Measurements from ENCODE around the gene PHLDB3.
"Not testable (repeated sequence)": the region's sequence is repeated elsewhere in the genome, so short reads cannot be mapped to it uniquely, and the experiment has no call there.

PHLDB3 gene

GRCh38 chr19:43504426-43505185 is at the start of gene PHLDB3:
Gene PHLDB3, minus strand, starts transcription at chr19:43504746. Its CDS starts 628 bp downstream, at chr19:43504118.
- no peaks in the 10 kb centered on the region for H3K27me3 ChIP-seq (ENCODE audit: control insufficient read depth in 1 of 2, insufficient read depth in 2 of 2, low read length in 2 of 2)
- peak within 1 kb of the TSS; percentile 88 to 93 for H3K9ac ChIP-seq (ENCODE audit: low read depth in 1 of 2, low read length in 2 of 2)
- peak within 1 kb of the TSS; percentile 78 for H3K27ac ChIP-seq (ENCODE audit: low read depth, low read length)
- H3K9me3 ChIP-seq (ENCODE audit: control insufficient read depth in 1 of 2, low read length in 2 of 2), result no peaks in the 10 kb centered on the region
- H3K4me3 ChIP-seq (ENCODE audit: low read depth in 1 of 2, low read length in 2 of 2), result peak within 1 kb of the TSS; percentile 90
- peaks cover 5 to 20% of the 10 kb centered on the region in 2 donors for H3K36me3 ChIP-seq (ENCODE audit: control insufficient read depth in 1 of 2, insufficient read depth in 2 of 2, low read length in 2 of 2)
- peaks cover 14 to 18% of the 10 kb centered on the region in 2 donors for H3K4me1 ChIP-seq (ENCODE audit: control insufficient read depth in 1 of 2, insufficient read depth in 2 of 2, low read length in 2 of 2)

DNA sequence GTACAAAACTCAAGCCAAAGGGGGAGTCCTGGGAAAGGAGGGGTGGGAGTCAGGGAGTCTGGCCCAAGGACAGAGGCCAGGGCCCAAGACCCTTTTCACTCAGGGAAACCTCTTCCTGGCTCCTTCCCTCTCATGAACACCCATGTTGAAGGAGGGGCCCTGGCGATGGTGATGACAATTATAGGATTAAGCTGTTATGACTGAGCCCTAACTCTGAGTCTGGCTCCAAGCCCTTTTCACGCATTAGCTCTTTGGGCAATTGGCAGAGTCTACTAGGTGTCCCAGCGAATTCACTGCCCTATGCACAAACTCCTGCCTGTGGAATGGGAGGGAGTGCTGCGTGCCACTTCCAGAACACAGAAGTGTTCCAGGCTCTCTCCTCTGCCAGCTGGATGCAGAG is 49.1 kb upstream of the PHLDB3 start:
- Histone ChIP-seq H3K36me3 (ENCODE audit: control insufficient read depth in 1 of 2, insufficient read depth in 2 of 2, low read length in 2 of 2) (peaks cover 10 to 44% of the 10 kb centered on the region in 2 donors), H3K27ac (ENCODE audit: low read depth, low read length) (no peak overlapping the region), H3K9ac (ENCODE audit: low read depth in 1 of 2, low read length in 2 of 2) (no peak overlapping the region), H3K4me1 (ENCODE audit: control insufficient read depth in 1 of 2, insufficient read depth in 2 of 2, low read length in 2 of 2) (no peaks in the 10 kb centered on the region), H3K27me3 (ENCODE audit: control insufficient read depth in 1 of 2, insufficient read depth in 2 of 2, low read length in 2 of 2) (no peaks in the 10 kb centered on the region), H3K9me3 (ENCODE audit: control insufficient read depth in 1 of 2, low read length in 2 of 2) (no peaks in the 10 kb centered on the region), H3K4me3 (ENCODE audit: low read depth in 1 of 2, low read length in 2 of 2) (no peak overlapping the region)

- no peak overlapping the region for H3K27ac ChIP-seq (ENCODE audit: low read depth, low read length)
- no peak overlapping the region for H3K4me3 ChIP-seq (ENCODE audit: low read depth in 1 of 2, low read length in 2 of 2)
- no peaks in the 10 kb centered on the region for H3K27me3 ChIP-seq (ENCODE audit: control insufficient read depth in 1 of 2, insufficient read depth in 2 of 2, low read length in 2 of 2)
- no peaks in the 10 kb centered on the region for H3K4me1 ChIP-seq (ENCODE audit: control insufficient read depth in 1 of 2, insufficient read depth in 2 of 2, low read length in 2 of 2)
- peaks cover 10 to 41% of the 10 kb centered on the region in 2 donors for H3K36me3 ChIP-seq (ENCODE audit: control insufficient read depth in 1 of 2, insufficient read depth in 2 of 2, low read length in 2 of 2)
- H3K9ac ChIP-seq (ENCODE audit: low read depth in 1 of 2, low read length in 2 of 2), result no peak overlapping the region
- no peaks in the 10 kb centered on the region for H3K9me3 ChIP-seq (ENCODE audit: control insufficient read depth in 1 of 2, low read length in 2 of 2)
These were observed 48.1 kb upstream of the PHLDB3 start for GRCh38 chr19:43552616-43553015.

GRCh38 chr19:43552198-43552450 is 47.6 kb upstream of the PHLDB3 start:
- H3K9me3 ChIP-seq (ENCODE audit: control insufficient read depth in 1 of 2, low read length in 2 of 2), result no peaks in the 10 kb centered on the region
- H3K4me1 ChIP-seq (ENCODE audit: control insufficient read depth in 1 of 2, insufficient read depth in 2 of 2, low read length in 2 of 2), result no peaks in the 10 kb centered on the region
- peaks cover 10 to 41% of the 10 kb centered on the region in 2 donors for H3K36me3 ChIP-seq (ENCODE audit: control insufficient read depth in 1 of 2, insufficient read depth in 2 of 2, low read length in 2 of 2)
- H3K27ac ChIP-seq (ENCODE audit: low read depth, low read length), result no peak overlapping the region
- H3K9ac ChIP-seq (ENCODE audit: low read depth in 1 of 2, low read length in 2 of 2), result no peak overlapping the region
- no peak overlapping the region for H3K4me3 ChIP-seq (ENCODE audit: low read depth in 1 of 2, low read length in 2 of 2)
- no peaks in the 10 kb centered on the region for H3K27me3 ChIP-seq (ENCODE audit: control insufficient read depth in 1 of 2, insufficient read depth in 2 of 2, low read length in 2 of 2)

DNA sequence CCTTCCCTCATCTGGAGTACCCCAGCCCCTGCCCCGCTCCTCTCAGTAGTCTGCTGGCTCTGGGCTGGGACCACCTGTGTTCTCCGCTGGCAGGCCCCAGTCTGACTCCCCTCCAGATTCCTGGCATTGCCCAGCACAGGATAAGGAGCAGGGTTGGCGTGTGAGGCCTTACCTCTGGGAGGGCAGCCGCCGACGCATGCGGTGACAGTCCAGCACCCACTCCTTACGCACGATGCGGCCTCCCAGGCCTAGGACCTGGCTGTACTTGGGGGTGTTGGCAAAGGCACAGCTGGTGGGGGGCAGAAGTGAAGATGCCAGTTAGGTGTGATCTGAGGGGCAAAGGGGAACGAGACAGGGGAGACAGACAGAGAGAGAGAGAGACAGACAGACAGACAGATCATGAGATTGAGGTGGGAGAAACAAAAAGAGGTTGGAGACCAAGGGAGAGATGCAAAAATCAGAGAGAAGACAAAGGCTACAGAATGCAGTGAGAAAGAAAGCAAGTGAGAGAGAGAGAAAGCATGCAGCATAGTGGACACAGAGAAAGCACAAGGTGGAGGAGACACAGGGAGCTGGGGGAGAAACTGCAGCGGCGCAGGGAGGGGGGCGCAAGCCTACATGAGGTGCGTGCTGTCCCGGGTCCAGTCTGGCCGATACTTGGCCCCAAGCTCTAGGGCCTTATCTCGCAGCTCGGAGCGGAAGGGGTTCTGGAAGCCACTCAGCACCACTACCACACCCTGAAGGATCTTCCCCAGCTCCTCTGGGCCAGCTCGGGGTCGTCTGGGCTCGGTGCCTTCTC is 47.1 kb upstream of the PHLDB3 start:
- Histone ChIP-seq H3K36me3 (ENCODE audit: control insufficient read depth in 1 of 2, insufficient read depth in 2 of 2, low read length in 2 of 2) (peaks cover 10 to 41% of the 10 kb centered on the region in 2 donors), H3K9me3 (ENCODE audit: control insufficient read depth in 1 of 2, low read length in 2 of 2) (no peaks in the 10 kb centered on the region), H3K27me3 (ENCODE audit: control insufficient read depth in 1 of 2, insufficient read depth in 2 of 2, low read length in 2 of 2) (no peaks in the 10 kb centered on the region), H3K4me1 (ENCODE audit: control insufficient read depth in 1 of 2, insufficient read depth in 2 of 2, low read length in 2 of 2) (no peaks in the 10 kb centered on the region), H3K4me3 (ENCODE audit: low read depth in 1 of 2, low read length in 2 of 2) (no peak overlapping the region), H3K9ac (ENCODE audit: low read depth in 1 of 2, low read length in 2 of 2) (no peak overlapping the region), H3K27ac (ENCODE audit: low read depth, low read length) (no peak overlapping the region)

GRCh38 chr19:43548706-43549105 is 44.2 kb upstream of the PHLDB3 start:
- no peak overlapping the region for H3K9ac ChIP-seq (ENCODE audit: low read depth in 1 of 2, low read length in 2 of 2)
- H3K27ac ChIP-seq (ENCODE audit: low read depth, low read length), result no peak overlapping the region
- no peaks in the 10 kb centered on the region for H3K9me3 ChIP-seq (ENCODE audit: control insufficient read depth in 1 of 2, low read length in 2 of 2)
- H3K36me3 ChIP-seq (ENCODE audit: control insufficient read depth in 1 of 2, insufficient read depth in 2 of 2, low read length in 2 of 2), result peaks cover 22 to 45% of the 10 kb centered on the region in 2 donors
- H3K4me1 ChIP-seq (ENCODE audit: control insufficient read depth in 1 of 2, insufficient read depth in 2 of 2, low read length in 2 of 2), result no peaks in the 10 kb centered on the region
- no peak overlapping the region for H3K4me3 ChIP-seq (ENCODE audit: low read depth in 1 of 2, low read length in 2 of 2)
- no peaks in the 10 kb centered on the region for H3K27me3 ChIP-seq (ENCODE audit: control insufficient read depth in 1 of 2, insufficient read depth in 2 of 2, low read length in 2 of 2)

DNA sequence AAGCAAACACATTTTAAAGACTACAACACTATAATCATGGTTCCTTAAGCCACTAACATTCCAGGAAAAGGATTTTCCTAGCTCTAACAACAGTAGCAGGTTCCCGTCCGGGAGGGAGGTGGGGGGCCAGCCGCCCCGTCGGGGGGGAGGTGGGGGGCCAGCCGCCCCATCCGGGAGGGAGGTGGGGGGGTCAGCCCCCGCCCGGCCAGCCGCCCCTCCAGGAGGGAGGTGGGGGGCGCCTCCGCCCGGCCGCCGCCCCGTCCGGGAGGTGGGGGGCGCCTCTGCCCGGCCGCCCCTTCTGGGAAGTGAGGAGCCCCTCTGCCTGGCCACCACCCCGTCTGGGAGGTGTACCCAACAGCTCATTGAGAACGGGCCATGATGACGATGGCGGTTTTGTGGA is 43.4 kb upstream of the PHLDB3 start:
- not testable (repeated sequence) for H3K9me3 ChIP-seq (ENCODE audit: control insufficient read depth in 1 of 2, low read length in 2 of 2); H3K27me3 ChIP-seq (ENCODE audit: control insufficient read depth in 1 of 2, insufficient read depth in 2 of 2, low read length in 2 of 2); H3K4me1 ChIP-seq (ENCODE audit: control insufficient read depth in 1 of 2, insufficient read depth in 2 of 2, low read length in 2 of 2); H3K27ac ChIP-seq (ENCODE audit: low read depth, low read length); H3K4me3 ChIP-seq (ENCODE audit: low read depth in 1 of 2, low read length in 2 of 2); H3K9ac ChIP-seq (ENCODE audit: low read depth in 1 of 2, low read length in 2 of 2)
- peaks cover 23 to 45% of the 10 kb centered on the region in 2 donors for H3K36me3 ChIP-seq (ENCODE audit: control insufficient read depth in 1 of 2, insufficient read depth in 2 of 2, low read length in 2 of 2)

DNA sequence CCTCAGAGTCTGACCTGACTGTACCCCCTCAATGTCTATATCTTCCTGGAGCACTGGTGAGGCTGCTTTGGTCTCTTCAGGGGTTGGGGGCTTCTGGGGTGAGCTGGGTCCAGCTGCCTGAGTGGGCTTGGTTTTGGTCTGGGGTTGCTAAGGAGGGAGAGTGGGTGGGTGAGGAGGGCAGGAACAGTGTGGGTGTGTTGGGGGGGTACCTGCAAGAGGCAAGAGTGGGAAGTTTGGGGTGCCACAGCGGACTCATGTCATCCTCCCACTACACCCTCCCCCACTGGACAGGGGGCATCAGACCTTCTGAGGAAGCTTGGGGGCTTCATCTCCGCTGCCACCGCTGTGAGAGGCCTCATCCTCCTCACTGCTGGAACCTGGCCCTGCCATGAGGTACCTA is 42.0 kb upstream of the PHLDB3 start:
- Histone ChIP-seq H3K4me1 (ENCODE audit: control insufficient read depth in 1 of 2, insufficient read depth in 2 of 2, low read length in 2 of 2) (no peaks in the 10 kb centered on the region), H3K9ac (ENCODE audit: low read depth in 1 of 2, low read length in 2 of 2) (no peak overlapping the region), H3K27me3 (ENCODE audit: control insufficient read depth in 1 of 2, insufficient read depth in 2 of 2, low read length in 2 of 2) (no peaks in the 10 kb centered on the region), H3K36me3 (ENCODE audit: control insufficient read depth in 1 of 2, insufficient read depth in 2 of 2, low read length in 2 of 2) (peaks cover 19 to 43% of the 10 kb centered on the region in 2 donors), H3K27ac (ENCODE audit: low read depth, low read length) (no peak overlapping the region), H3K4me3 (ENCODE audit: low read depth in 1 of 2, low read length in 2 of 2) (no peak overlapping the region), H3K9me3 (ENCODE audit: control insufficient read depth in 1 of 2, low read length in 2 of 2) (no peaks in the 10 kb centered on the region)

DNA sequence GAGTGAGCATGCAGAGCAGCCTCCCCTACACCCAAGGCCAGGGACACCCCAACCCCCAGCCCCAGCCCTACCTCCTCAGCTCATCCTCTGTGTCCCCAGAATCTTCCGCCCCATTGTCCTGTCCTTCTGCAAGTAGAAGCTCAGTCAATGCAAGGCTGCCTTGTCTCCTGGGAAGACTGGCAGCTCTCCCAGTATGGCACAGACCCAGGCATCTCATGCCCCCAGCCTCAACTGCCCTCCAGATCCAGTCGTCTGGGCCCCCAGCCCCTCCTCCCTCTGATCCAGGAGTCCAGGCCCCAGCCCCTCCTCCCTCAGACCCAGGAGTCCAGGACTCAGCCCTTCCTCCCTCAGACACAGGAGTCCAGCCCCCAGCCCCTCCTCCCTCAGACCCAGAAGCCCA is 41.4 kb upstream of the PHLDB3 start:
- no peaks in the 10 kb centered on the region for H3K27me3 ChIP-seq (ENCODE audit: control insufficient read depth in 1 of 2, insufficient read depth in 2 of 2, low read length in 2 of 2)
- H3K9ac ChIP-seq (ENCODE audit: low read depth in 1 of 2, low read length in 2 of 2), result no peak overlapping the region
- no peak overlapping the region for H3K27ac ChIP-seq (ENCODE audit: low read depth, low read length)
- H3K9me3 ChIP-seq (ENCODE audit: control insufficient read depth in 1 of 2, low read length in 2 of 2), result no peaks in the 10 kb centered on the region
- peaks cover 13 to 38% of the 10 kb centered on the region in 2 donors for H3K36me3 ChIP-seq (ENCODE audit: control insufficient read depth in 1 of 2, insufficient read depth in 2 of 2, low read length in 2 of 2)
- H3K4me1 ChIP-seq (ENCODE audit: control insufficient read depth in 1 of 2, insufficient read depth in 2 of 2, low read length in 2 of 2), result no peaks in the 10 kb centered on the region
- no peak overlapping the region for H3K4me3 ChIP-seq (ENCODE audit: low read depth in 1 of 2, low read length in 2 of 2)

GRCh38 chr19:43545276-43545675 is 40.7 kb upstream of the PHLDB3 start:
- Histone ChIP-seq H3K36me3 (ENCODE audit: control insufficient read depth in 1 of 2, insufficient read depth in 2 of 2, low read length in 2 of 2) (peaks cover 17 to 38% of the 10 kb centered on the region in 2 donors), H3K4me1 (ENCODE audit: control insufficient read depth in 1 of 2, insufficient read depth in 2 of 2, low read length in 2 of 2) (no peaks in the 10 kb centered on the region)

More at GRCh38 chr19:43545276-43545675, 40.7 kb upstream of the PHLDB3 start:
- no peak overlapping the region for H3K9ac ChIP-seq (ENCODE audit: low read depth in 1 of 2, low read length in 2 of 2)
- H3K9me3 ChIP-seq (ENCODE audit: control insufficient read depth in 1 of 2, low read length in 2 of 2), result no peaks in the 10 kb centered on the region
- H3K27me3 ChIP-seq (ENCODE audit: control insufficient read depth in 1 of 2, insufficient read depth in 2 of 2, low read length in 2 of 2), result no peaks in the 10 kb centered on the region
- no peak overlapping the region for H3K27ac ChIP-seq (ENCODE audit: low read depth, low read length)
- H3K4me3 ChIP-seq (ENCODE audit: low read depth in 1 of 2, low read length in 2 of 2), result no peak overlapping the region
